ENCODE data around the gene POFUT2.

GRCh38 chr21:45316871-45317397 lies 29.2 kb upstream of the POFUT2 start:
- TF ChIP-seq EP300 (IDR thresholded peaks at IDR 0.05), result no peak
- TF ChIP-seq, protein P1, sequence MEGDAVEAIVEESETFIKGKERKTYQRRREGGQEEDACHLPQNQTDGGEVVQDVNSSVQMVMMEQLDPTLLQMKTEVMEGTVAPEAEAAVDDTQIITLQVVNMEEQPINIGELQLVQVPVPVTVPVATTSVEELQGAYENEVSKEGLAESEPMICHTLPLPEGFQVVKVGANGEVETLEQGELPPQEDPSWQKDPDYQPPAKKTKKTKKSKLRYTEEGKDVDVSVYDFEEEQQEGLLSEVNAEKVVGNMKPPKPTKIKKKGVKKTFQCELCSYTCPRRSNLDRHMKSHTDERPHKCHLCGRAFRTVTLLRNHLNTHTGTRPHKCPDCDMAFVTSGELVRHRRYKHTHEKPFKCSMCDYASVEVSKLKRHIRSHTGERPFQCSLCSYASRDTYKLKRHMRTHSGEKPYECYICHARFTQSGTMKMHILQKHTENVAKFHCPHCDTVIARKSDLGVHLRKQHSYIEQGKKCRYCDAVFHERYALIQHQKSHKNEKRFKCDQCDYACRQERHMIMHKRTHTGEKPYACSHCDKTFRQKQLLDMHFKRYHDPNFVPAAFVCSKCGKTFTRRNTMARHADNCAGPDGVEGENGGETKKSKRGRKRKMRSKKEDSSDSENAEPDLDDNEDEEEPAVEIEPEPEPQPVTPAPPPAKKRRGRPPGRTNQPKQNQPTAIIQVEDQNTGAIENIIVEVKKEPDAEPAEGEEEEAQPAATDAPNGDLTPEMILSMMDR (IDR thresholded peaks at IDR 0.05), result no peak
- no peak for TF ChIP-seq POLR2AphosphoS5 (IDR thresholded peaks at IDR 0.05)

Measured in sigmoid colon (tissue), 4 donors.